ENCODE results near the gene HSPA1A.
A peak's percentile ranks its signal among the peaks of the same experiment; 100 is the strongest.

The HSPA1A gene

DNA sequence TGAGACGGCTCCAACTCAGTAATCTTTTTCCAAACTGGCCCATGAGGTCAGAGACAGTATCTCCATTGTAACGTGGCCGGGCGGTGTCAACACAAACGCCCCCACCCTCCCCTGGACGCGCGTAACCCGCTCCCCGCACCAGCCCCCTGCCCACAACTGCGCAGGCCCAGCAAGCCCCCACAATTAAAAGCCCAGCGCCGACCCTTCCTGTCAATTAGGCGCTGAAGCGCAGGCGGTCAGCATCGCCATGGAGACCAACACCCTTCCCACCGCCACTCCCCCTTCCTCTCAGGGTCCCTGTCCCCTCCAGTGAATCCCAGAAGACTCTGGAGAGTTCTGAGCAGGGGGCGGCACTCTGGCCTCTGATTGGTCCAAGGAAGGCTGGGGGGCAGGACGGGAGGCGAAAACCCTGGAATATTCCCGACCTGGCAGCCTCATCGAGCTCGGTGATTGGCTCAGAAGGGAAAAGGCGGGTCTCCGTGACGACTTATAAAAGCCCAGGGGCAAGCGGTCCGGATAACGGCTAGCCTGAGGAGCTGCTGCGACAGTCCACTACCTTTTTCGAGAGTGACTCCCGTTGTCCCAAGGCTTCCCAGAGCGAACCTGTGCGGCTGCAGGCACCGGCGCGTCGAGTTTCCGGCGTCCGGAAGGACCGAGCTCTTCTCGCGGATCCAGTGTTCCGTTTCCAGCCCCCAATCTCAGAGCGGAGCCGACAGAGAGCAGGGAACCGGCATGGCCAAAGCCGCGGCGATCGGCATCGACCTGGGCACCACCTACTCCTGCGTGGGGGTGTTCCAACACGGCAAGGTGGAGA is at the start of gene HSPA1A, which contains the start of gene HSPA1L:
Gene HSPA1A (plus strand): TSS at position 519 of the 814 bp plus-strand sequence. CDS start 214 bp downstream, at position 733.
Gene HSPA1L (minus strand): TSS at position 259 of the 814 bp plus-strand sequence. CDS start 3,311 bp downstream, outside the sequence.
- DNase-seq, result peak; percentile 62 to 63

DNA sequence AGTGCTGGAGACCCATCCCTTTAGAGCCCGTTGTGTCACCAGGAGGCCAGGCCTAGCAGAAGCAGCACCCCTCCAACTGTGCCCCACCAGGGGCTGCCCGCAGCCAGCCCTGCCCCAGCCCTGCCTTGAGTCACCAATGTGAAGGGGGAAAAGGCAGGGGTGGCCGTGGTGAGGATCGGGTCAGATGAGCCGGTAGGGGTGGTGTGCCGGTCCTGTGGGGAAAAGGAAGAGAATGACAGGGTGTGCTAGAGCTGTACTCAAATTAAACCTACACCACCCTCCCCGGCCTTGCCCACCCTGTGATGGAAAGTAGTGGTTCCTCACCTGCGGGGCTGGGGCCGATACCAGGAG is 49.8 kb upstream of the HSPA1A start:
- no peak for DNase-seq

DNA sequence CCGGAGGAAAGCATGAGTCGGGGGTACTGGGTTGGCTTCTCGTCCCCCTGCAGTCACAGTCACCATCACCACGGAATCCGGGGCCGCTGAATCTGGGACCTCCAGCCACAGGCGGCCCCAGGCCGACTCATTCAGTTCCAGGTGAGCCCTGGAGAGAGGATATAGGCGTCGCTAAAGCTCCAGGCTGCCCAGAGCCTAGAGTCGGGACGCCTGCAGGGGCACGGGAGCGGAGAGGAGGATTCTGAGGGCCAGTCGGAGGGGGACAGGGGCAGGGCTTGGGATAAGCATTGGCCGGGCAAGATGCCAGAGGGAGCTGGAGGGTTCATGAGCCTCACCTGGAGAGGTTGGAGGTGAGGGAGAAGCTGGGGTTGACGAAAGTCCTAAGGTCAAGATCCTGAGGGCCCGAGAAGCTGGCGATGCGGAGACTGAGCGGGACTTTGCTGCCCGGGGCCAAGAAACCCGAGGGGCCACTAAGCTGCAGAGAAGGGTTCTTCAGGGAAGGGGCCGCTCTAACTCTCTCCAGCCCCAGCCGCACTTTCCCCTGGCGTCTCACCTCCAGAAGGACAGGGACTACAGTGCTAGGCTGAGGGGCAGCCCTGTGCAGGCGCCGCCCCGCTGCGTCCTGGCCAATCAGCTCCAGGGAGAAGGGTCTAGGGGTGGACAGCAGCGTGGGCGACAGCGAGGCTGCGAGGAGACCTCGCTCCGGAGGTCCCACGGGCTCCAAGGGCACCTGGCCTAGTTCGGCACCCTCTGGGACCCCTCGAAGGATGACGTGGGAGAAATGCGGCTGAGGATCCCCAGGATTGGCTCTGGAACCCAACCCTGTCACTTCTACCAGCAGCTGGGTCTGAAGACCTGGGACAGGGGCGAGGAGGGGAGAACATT is 49.2 kb upstream of the HSPA1A start:
- no peak for DNase-seq

DNA sequence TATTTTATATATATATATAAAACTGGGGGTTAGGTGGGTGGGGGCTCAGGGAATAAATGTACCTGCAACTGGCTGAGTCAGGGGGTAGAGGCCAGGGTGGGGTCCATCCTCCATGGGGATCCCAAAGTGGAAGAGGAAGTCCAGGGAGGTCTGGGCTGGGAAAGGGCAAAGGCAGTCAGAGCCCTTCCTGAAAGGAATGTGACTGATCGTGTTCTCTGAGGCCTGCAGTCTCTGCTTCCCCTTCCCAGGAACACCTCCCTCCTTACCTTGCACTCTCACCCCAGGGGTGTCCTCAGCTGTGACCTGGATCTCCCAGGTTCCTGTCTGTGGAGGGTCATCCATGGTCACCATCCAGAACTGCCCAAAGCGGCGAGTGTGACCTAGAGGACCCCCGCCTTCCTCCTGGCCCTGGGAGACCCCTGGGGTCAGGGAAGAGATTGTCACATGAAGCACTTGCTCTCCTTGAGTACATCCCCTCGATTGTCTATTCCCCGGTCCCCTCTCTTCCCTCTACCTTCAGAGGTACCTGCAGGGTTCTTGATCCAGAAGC is 48.2 kb upstream of the HSPA1A start:
- no peak for DNase-seq

DNA sequence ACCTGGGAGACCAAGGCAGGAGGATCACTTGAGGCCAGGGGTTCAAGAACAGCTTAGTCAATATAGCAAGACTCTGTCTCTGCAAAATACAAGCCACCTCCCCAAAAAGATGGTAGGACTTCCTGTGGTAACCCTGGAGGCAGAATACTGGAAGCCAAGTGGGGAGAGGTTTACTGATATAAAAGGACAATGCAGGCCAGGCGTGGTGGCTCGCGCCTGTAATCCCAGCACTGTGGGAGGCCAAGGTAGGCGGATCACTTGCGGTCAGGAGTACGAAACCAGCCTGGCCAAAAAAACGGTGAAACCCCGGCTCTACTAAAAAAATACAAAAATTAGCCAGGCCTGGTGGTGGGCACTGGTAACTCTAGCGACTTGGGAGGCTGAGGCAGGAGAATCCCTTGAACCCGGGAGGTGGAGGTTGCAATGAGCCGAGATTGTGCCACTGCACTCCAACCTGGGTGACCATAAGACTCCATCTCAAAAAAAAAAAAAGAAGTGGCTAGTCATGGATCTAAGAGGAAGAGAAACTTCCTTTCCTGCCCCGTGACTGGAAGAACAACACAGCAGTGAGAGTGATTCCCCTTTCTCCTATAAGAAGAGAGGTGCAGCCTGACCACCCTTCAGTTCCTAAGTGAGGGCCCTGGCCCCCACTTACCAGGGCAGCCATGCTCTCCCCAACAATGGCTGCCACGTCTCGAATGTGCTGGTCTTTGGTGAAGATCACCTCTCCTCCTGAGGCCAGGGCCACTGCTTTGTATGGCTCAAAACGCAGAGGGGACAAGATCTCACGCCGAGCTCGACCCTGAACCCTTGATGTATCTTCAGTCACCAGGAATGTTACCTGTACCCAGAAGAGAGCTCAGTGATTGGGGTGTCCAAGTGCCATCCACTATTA is 46.7 kb upstream of the HSPA1A start:
- no peak for DNase-seq

DNA sequence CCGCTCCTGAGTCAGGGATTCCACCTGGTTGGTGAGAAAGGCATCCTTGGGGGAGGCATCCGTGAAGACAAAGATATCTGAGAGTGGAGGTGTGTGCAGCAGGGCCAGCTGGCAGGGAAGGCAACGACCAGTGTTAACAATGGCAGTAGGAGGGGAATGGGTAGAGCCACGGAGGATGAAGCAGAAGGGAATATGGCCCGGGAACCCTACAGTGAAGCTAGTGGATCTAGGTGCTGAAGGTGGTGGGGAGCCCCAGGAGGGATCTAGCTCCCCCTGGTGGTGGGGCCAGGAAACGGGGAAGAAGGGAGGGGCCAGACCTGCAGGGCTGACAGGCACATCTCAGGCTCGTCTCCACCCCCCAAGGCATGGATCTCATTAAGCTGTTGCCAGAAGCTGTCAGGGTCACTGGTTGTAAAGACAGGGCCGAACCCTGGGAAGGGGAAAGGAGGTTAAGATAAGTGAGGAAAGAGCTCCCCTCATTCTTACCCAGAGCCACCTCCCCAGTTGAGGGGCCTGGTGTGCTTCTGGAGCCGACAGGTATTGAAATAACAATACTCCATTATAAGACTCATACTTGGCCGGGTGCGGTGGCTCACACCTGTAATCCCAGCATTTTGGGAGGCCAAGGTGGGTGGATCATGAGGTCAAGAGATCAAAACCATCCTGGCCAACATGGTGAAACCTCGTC is 45.5 kb upstream of the HSPA1A start:
- peak; percentile 73 to 75 for DNase-seq

DNA sequence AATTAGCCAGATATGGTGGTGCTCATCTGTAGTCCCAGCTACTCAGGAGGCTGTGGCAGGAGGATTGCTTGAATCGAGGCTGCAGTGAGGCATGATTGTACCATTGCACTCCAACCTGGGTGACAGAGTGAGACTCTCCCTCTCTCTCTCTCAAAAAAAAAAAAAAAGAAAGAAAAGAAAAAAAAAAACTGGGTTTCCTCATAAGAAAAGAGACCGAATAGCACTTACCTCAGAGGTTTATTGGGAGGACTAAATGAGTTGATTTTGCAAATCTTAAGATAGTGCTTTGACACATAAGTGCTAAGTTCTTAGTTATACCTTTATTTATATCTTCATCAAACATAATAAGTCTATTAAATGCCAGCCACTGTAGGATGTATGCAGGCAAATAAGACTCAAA is 44.5 kb upstream of the HSPA1A start:
- no peak for DNase-seq

DNA sequence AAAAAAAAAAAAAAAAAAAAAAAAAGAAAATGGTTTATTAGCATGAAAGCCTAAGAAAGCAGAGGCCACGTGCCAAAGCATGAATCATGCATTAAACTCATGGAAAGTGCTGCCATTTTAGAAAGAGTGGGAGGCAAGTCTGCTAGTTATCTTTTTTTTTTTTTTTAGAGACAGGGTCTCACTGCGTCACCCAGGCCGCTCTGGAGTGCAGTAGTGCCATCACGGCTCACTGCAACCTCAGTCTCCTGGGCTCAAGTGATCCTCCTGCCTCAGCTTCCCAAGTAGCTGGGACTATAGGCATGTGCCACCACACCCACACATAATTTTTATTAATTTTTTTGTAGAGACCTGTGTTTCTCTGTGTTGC is 43.4 kb upstream of the HSPA1A start:
- peak in 1 of 2 experiments; percentile 76 for DNase-seq

DNA sequence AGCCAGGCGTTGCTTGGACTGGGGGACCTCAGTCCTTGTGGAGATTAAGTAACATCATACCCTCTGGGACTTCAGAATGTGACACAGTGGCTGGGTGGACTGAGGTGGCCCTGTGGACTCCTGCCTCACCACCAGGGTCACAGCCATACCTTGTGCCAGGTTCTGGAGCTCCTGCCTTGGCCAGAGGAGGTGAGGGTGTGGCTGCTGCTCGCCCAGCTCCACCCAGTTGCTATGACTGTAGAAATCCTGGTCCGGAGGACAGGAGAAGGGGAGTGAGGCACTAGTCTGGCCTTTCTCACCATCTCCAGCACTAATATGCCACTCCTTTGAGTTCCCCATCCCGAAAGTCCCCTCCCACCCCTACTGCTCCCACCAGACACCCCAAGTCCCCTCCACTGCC is 40.2 kb upstream of the HSPA1A start:
- DNase-seq, result no peak

DNA sequence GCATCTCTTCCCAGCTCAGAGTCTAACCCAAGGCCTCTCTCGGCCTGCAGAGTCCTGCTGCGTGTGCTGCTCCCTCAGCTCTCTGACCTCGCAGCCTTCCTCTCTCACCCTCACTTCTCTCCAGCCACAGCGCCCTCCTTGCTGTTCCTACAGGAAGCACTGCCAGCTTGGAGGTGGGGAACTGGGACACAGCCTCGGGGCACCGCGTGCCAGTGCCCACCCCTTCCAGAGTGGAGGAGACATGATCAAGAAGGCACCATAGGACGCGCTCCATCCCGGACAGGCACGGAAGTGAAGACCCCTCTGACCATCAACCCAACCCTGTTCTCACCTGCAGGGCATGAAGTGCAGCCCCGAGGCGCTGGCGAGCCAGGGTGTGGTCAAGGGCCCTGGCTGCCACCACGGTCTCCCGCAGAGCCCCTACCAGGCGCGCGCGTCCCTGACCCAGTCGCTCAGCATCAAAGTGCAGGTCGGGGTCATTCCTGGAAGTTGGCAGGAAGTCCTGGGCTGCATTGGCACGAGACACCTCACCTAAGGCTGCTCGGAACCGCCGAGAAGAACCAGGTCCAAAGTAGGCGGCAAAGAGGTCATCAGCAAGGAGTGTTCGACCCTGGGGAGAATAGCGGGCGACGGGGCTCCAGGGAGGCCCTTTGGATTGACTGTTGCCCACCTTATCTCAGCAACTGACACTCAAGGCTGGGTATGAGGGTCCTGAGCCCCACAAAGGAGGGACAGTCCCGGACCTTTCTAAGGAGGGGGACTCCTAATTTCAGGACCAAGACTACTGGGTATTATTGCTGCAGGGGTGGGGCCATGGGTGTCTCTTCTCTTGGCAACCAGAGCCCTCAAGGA is 39.5 kb upstream of the HSPA1A start:
- no peak for DNase-seq

DNA sequence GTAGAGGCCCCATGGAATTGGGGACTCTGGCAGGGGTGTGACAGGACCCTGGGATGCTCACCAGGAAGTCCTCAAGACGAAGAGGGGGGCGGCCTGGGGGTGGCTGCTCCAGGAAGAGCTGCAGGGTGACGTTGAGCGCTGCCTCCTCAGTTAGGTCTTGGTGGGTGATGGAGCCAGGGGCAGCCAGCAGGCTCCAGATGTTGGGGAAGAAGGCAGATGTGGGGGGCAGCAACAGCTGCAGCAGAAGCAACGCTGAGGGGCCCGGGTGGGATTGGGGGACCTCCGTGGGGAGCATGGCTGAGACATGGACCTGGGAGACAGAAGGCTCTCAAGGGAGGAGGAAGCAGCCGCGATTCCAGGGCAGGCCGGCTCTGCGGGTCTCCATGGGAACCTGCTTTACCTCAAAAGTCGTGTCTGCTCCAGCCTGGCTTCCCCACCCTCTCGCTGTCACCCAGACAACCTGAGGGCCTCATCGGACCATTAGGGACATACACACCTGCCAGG is 38.8 kb upstream of the HSPA1A start:
- DNase-seq, result no peak

DNA sequence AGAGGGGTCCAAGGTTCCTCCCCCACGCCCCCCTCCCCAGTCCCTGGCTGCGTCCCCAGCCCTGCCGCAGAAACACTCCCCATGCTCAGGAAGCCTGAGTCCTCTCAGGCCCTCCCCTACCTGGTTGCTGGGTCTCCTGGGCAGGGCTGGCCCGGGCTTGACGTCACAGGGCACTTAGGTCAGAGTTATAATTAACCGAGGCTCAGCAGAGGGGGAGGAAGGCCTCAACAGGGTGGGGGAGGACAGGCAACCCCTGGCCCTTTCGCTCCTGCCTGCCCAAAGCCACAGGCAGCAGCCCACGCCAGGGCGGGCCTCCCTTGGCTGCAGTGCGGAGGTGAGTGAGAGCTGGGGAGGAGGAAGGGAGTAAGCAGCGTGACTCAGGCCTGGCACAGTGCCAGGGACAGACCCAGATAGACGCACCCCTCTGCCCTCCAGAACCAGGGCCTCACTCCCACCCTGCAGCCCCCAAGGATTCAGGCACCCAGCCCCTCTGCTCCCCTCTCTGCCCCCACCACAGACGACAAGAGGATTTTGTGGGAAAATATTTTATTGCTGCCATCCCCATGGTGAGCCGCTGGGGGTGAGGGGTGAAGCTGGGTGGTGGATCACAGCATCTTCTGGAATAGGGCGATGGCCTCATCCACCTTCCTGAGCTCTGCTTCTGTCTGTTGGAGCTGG is 38.2 kb upstream of the HSPA1A start, which contains the start of gene VWA7:
Gene VWA7 (minus strand): TSS at position 340 of the 678 bp plus-strand sequence. CDS start 549 bp downstream, outside the sequence.
- peak; percentile 80 to 85 for DNase-seq

DNA sequence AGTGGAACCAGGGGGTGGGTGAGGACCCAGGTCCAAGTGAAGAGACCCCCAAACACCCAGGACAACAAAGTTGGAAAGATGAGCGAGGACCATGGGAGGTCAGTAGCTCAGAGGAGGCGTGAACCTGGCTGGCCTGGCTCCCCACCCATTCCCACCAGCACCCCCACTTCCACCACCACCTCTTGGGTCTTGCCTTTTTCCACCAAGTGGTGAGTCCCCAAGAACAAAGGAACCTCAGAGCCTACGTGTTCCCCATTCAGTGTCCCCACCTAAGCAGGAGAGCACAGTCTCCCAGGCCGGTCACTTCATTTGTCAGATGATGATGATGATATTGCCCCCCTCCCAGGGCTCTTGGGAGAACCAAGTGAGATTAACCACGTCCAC is 37.7 kb upstream of the HSPA1A start:
- no peak for DNase-seq

DNA sequence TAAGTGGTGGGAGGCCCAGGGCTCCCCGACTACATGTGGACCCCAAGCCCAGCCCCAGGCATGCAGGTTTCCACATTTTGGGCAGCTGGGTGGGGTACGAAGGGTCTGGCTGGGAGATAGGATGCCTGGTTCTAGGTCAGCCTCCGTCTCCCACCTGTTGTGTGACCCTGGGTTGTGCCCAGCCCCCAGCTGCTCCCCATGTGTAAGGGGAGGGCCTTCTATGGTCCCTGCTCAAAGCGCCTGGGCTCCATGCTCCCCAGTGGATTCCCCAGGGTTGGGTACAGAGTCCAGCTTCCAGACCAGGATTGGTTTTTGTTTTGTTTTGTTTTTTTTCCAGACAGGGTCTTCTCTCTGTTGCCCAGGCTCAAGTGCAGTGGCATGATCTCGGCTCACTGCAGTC is 37.1 kb upstream of the HSPA1A start:
- DNase-seq, result no peak

DNA sequence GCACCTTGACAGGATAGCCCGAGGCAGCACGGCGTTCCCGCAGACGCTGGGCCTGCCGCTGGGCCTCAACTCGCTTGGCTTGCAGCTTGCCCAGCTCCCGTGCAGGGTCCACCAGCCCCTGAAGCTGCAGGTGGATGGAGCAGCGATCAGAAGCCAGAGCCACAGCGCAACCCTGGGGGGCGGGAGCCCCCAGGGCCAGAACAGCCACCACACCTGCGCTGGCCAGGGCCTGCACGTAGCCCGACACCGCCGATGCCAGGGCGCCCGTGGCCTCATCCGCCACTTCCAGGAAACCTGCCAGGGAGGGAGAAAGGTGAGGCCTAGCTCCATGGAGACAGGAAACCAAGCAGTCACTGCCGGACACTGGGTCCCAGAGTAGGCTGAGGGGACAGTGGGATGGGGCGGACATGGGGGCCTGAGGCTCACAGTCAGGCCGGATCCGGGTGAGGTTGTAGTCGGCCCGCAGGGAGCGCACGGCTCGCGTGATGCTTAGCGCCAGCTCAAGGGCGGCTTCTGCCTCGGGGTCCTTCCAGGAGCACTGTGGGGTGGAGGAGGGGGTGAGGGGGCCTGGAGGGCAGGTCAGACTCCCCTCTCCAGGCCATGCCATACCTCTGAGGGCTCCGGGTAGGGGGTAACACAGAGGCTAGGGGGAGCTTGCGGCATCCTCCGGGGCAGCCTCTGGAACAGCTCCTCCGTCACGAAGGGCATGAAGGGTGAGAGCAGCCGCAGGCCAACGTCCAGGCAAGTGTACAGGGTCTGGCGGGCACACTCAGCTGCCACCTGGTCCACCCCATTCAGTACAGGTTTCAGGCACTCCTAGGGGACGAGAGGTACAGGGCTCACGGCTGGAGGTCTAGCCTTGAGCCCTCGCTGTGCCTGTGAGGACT is 36.1 kb upstream of the HSPA1A start:
- no peak for DNase-seq

DNA sequence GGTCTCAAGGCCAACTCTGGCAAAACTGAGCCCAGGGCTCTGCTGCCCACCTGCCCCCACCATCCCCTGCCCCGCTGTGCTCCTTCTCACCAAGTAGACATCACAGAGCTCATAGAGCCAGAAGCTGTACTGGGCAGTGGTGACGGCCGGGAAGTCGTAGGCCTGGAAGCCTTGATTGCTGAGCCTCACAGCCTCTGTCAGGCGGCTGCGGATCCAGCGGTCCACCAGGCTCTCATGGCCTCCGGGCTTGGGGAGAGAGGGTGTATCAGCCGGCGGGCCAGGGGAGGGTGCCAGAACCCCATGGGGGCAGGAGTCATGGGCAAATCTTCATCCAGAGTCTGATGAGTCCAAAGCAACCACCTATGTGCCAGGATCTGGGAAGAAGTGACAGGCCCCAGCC is 35.4 kb upstream of the HSPA1A start:
- no peak for DNase-seq

DNA sequence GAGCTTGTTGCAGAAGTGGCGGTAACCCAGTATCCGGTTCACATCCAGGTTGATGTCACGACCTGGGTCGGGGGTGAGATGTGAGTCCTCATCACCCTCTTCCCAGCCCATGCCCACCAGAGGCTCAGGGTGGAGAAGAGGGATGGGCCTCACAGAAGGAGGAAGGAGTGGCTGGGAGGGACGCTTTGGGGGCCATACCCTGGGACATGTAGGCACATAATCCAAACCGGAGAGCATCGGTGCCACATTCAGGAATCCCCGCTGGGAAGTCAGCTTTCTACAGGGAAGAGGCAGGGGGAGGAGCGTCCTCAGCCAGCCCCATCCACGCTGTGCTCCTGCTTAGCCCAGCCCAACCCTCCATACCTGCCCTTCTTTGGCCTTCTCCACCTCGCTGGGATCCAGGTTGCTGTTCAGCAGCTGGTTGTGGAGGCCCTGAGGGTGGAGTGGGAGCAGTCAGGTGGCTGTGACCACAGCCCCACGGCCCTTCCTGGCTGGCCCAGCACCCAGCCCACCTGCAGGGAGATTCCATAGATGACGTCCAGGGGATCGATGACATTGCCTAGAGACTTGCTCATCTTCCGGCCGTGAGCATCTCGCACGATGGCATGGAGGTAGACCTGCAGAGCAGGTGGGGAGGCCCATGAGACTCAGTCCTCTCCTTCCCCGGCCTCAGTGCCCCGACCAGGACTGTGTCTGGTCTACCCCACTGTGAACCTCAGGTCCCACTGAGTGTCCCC is 34.7 kb upstream of the HSPA1A start:
- DNase-seq, result no peak
